Hypothalamus (tissue), 51 donors: ENCODE measurements around the gene GRIK4.

ENCODE experiments used
- DNase-seq, 51 donors: peaks; one replicate each; lab custom pipeline; 2025; lab: John Stamatoyannopoulos, UW

The GRIK4 gene

DNA sequence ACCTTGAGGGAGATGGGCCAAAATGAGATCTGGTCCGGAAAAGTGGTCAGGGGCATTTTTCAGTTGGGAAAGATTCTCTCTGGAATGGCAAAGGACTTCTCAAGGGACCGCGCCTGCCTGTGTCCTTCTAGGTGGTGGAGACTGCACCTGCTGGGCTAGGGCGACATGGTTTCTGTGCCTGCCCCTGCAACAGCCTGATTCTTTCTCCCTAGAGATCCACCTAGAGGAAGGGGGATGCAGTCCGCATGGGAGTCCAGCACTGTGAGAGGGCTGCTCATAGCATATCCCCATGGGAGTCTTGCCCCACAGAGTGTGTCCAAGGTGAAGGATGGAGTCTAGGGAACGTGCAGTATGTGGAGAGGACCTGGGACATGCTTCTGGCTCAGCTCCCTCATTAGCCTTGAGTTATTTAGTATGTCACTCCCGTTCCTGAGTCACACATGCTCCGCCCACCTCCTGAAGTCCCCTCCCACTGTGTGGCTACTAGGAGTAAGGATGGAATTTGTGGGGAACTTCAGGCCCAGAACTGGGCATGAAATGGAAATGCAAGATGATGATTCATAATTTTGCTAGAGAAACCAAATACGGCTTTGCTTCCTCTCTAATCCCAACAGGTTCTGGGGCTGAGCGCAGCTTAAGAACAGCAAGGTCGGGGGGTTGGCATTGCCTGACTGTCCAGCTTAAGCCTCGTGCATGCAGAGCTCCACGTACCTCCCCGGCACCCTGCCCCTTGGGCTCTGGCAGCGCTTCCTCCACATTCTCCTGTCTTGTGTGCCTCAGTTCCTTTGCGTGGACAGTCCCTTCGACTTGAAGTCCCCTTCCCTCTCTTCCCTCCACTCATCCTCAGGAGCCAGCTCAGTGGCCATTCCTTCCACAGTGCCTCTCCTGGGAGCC lies 35.0 kb downstream of the GRIK4 start:
- DNase-seq, result peak in 2 of 51 donors; percentile 20 to 51

DNA sequence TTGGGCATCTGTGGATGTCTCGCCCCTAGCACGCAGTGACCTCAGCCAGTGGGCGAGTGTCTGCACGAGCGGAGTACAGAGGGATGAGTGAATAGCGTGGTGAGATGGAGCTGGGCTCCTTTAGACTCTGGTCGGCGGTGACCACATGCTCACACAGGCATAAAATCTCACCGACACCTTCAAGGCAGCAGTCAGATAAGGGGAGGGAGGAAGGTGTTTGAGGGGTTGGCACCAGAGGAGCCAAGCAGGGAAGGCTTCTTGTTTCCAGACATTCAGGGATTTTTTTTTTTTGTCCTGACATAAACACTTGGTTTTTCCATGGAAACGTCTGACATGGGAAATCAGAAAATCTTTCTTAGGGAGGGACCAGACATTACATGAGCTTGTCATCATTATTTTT lies 35.8 kb downstream of the GRIK4 start:
- peak in 1 of 51 donors; percentile 30 for DNase-seq

DNA sequence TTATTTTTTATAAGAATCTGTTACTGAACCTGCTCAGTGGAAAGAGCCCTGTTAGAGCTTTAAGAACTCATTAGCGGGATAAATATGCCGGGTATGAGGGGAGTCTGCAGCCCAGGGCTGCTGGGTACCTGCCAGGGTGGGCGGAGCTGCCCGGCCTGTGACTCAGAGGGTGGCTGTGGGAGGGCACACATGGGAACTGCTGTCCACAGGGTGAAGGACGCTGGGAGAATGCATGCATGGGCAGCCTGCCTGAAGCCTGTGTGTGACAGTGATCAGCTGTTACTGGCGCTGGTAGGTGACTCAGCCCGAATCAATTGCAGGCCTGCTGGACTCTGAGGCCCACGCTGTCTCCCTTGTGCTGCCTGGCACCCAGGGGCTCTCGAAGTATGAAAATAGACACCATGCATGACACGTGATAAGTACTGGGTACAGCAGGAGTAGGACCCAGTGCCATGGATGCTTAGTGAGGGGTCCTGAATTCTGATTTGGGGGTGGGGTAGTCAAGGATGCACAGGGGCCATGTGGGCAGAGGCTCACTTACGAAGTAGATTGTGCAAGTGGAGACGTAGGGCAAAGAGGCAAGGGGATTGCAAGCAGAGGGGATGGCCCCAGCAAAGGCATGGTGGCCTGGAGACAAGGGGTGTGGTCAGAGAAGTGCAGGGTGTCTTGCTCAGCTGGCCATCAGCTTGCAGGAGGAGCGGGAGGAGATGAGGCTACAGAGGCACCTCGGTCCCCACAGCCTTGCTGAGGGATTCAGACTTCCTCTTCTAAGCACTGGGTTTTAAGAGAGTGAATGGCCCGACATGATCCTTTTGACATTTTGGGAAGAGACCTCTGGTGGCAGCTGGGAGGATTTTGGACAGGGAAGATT lies 36.5 kb downstream of the GRIK4 start:
- DNase-seq, result peak in 50 of 51 donors; percentile 18 to 94 (median 82)

DNA sequence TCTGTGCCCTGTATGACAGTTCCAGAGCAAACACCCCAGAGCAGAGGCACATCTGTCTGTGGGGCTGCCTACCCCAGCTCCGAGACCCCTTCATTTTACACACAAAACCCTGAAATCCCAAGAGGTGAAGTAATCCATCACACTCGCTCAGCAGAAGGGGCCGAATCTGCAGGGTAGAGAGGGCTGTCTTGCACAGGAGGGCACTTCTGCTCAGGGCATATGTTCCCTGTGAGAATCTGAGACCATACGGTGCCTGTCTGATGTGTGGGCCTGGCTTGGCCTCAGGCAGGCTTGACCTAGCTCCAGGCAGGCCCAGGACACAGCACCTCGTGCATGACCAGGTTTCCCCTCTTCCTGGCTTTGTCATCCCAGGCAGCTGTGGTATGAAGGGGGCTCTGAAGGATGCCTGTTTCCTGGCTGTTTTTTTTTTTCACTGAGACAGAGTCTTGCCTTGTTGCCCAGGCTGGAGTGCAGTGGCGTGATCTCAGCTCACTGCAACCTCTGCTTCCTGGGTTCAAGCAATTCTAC lies 37.2 kb downstream of the GRIK4 start:
- no peak for DNase-seq

DNA sequence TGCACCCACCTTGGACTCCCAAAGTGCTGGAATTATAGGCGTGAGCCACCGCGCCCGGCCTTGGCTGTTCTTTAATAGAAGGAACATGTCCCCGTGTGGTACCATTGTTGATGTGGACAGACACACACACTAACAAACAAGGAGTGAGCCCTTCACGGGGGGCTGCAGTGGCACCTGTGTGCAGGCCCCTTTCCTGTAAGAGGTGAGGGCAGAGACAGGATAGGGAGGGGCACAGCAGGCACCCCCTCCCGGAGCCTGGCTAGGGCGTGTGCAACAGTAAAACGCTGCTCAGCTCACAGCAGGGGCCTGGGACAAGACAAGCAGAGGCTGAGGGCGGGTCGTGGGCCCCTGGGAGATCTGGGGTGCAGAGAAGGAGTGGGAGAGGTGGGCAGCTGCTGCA lies 37.8 kb downstream of the GRIK4 start:
- no peak for DNase-seq

DNA sequence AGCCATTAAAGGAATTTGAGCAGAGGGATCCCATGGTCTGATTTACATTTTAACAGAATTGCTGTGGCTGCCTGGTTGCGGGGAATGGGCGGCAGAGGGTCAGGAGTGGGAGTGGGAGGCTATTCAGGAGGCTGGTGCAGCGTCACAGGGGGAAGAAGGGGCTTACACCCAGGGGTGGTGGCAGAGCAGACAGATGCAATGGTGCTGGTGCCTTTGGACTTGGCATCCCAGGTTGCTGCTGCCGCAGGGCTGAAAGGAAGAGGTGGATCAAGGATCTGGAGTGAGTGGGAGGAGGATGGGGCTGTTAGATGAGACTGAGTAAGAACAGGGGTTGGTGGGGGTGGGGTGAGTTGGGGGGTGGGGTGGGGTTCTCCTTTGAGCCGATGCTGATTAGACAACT lies 38.5 kb downstream of the GRIK4 start:
- DNase-seq, result no peak

DNA sequence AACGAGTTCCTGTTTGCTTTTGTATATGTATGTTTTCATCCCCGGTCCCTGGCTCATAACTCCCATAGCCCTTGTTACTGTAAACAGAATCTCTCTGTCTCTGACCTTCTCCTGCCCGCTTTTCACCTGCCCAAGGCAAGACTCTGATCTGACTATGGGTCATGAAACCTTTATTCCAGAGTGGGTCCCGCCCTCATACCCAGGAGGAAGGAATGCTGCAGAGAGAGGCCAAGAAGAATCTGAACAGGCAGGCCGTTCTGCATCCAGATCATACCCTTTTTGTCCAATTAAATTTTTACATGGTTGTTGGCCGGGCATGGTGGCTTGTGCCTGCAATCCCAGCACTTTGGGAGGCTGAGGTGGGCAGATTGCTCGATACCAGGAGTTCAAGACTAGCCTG lies 39.6 kb downstream of the GRIK4 start:
- DNase-seq, result no peak

DNA sequence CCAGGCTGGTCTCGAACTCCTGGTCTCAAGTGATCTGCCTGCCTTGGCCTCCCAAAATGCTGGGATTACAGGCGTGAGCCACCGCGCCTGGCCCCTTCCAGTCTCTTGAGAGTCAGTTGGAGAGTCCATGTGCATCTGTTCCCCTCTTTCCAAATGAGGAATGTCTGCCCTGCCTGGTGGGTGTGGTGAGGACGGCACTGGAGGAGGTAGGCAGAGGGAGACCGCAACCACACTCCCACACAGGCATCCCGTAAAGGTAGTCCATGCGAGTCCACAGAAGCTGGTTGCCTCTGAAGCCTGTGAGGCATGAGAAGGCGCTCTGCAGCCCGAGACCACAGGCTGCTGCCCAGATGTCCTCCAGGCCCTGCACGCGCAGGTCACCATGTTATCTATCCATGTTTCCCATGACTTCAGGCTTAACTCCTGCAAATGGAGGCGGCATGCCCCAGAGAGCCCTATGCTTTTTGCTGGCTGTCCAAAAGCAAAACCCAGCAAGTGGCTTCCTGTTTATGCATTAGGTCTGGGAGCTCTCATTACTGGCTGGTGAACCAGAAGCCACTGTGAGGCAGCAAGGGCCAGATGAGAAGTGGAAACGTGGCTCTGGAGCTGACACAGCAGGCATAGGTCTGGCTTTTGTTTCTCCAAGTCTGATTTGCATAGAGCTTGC lies 43.4 kb downstream of the GRIK4 start:
- DNase-seq, result peak in 6 of 51 donors; percentile 18 to 34 (median 22)

DNA sequence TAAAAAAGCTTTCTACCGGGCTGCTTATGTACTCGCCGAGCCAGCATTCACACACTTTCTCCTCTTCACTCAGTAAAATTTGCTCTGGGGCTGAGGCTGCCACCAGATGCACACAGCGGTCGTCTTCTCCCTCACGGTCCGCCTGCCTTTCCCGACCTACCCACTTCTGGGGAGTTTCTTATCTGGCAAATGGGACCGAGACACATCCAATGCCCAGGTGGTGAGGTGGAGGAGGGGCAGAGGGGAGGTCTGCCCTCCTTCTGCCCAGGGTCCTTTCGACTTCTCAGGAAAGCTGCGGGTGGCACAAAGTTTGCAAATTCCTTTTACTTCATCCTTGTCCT lies 43.9 kb downstream of the GRIK4 start:
- DNase-seq, result peak in 1 of 51 donors; percentile 28

DNA sequence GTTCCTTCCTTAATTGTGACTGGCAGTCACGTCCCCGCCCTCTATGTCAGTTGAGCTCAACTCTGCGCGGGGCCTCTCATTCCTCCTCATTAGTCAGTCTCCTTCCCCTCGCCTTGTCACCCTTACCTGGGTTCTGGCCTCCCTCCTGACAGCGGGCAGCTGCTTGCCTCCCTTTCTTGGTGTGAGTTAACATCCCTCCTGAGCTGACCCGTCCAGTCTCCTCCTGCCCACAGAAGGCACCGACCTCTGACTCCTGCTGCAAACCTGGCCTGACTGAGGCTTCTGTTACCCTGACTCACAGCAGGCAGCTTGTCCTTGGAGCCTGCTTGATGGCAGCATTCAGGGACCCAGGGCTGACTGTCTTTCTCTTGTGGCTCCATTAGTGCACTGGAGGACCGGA lies 45.2 kb downstream of the GRIK4 start:
- no peak for DNase-seq

DNA sequence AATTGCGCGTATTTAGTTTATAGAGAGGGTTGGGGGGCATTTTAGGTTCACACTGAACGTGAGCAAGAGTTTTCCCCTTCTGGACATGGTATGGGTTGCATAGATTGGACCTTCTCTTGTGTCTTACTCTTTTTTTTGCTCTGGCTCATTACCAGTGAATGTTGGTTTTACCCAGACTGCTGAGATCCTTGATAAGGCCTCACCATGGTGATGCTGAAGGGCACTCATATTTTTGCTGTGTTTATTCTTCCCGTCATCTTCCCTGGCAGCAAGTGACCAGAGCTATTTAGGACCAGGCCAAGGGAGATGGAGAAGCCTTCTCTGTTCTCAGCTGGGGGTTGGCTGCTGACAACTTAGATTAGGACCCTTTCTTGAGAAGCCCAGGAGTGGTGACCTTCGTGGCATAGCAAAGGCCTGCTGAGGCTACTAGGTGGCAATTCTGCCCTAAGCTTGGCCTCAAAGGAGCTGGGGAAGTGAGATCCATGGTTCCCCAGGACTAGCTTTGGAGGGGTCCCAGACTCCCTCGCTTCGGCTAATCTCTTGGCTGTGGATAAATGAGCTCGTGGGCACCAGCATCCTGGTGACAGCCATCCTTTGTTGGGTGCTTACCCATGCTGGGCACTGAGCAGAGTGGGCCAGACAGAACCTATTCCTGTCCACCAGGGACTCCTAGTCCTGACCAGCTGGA lies 47.3 kb downstream of the GRIK4 start:
- DNase-seq, result no peak

DNA sequence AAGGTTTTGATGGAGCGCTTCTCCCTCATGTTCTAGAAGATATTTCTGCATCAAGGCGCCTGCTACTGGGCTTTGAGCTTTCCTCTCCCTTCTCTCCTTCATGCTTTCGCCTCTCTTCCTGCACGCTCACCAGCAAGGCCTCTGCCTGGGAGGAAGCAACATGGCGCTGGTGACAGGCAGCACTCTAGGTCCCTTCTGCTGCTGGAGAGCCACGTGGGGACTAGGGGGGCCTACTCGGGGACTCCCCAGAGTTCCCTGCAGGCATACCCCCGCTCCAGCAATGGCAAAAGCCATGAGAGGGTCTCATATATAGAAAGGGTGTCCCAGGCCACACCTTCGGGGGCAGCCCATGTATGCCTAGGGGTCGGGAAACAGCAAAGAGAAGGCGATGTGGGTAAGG lies 49.7 kb downstream of the GRIK4 start:
- no peak for DNase-seq

DNA sequence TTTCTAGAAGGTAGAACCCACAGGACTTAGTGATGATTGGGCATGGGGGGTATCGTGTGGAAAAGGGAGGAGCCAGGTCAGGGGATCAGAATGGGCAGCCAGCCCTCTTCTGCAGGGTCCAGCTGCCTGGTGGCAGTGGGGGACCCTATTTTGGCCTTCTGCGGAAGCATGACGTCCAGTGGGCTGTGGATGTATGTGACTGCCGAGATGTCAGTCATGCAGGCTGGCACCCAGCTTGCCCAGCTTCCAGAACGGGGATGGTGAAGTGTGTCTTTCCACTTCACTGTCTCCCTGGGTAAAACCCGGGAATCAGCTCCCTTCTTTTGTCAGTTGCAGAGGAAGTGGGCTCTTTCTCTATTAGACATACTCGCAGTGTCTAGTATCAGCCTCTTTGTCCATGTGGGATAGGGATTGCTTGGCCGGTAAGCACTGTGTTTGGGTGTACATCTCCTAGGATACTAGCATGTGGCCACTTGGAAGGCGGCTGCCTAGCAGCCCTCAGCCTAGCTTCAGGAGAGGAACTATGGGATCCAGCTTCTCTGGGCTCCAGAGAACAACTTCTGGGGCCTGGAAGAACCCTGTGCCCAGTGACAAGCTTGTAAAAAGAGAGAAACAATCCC lies 51.4 kb downstream of the GRIK4 start:
- DNase-seq, result peak in 22 of 51 donors; percentile 20 to 55 (median 42)

DNA sequence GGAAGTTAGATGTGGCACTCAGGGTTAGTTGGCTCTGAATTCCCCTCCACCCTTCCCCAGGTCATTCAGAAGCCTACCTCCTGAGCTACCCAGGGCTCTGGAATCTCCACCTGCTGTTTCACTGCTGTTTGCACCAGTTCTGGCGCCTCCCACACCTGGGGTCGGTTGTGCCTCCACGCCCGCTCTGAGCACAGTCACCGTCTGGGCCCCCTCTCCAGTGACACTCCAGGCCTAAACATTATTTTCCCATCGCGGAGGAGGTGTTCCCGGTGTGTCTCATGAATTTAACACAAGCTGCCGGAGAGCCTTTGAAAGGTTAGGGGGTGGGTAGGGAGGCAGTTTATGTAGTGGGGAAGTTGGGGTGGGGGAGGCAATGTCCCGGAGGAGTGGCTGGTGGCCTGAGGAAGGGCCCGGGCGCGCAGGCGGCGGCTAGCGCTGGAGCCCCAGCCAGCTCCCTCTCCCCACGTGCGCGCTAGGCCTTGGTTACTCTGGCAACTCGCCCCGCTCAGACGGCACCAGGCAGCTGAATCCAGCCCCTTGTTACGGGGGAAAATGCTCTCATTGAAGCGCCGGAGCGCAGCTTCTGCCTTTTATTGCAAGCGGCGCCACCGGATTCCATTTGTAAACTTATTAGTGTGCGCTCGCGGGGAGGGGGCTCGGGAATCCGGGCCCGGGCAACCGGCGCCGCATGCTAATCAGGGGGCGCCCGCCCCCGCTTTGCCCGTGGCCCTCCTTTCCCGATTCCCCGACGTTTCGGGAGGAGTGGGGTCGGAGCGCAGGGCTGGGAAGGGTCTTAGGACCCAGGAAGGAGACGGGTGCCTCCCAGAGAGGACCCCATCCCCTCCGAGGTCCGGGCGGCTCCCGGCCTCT lies 52.4 kb downstream of the GRIK4 start:
- DNase-seq, result peak in 50 of 51 donors; percentile 25 to 93 (median 80)

DNA sequence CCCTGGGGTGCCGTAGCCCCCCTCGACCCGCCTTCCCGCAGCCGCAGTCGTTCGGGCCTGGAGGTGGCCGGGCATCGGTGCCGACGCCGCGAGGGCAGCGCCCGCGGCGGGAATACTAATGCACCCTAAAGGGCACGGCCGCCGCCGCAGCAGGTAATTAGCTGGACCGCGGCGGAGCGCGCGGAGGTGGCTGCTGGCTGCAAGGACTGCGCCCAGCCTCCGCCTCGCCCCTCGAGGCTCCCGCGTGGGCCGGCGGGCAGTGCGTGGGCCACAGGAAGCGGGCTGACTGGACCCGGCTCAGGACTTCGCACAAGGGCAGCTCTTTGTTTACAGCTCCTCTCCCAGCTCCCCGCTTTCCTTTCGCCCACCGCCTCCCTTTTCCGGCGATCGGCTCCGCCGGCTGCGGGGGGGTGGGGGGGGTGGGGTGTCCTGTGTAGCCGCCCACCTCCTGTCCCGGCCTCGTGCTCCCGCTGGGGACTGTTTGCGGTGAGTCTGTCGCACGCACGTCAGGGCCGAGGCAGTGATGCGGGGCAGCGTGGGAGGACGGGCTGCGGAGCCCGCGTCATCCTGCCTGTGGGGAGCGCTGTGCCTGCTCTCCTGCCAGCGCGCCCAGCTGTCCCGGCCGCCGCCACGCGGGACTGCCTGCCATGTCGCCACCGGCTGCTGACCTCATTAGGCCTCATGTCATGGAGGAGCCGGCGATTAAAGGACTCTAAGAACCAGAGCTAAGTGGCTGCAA lies 53.2 kb downstream of the GRIK4 start:
- DNase-seq, result peak in 47 of 51 donors; percentile 23 to 90 (median 72)

DNA sequence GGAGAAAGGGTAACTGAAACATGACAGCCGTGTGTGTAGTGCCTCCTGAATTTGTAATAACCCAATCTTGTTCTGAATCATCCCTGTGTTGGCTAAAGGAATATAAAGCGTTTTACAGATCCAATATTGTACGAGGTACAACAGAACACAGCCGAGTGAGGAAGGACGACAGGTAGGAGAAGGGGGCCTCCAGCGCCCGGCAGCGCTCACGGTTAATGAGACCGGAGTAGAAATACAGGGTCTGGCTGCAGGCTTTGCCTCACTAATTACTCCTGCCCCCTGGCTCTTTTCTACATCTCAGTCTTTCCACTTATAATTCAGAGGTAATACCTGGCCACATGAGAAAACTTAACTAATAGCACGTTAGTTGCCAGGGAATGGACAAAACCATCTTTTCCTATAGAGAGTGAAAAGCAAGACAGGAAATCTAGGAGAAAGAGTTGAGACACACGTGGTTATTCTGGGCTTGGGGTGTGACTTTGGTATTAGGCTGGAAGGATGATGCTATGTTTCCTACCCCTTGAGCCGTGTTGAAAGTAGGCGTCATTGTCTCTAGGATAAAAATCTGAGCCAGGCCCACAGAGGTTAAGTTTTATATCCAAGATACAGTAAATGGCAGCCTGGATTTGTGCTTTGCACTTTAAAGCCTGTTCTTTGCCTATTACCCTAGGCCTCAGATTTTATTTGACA lies 54.1 kb downstream of the GRIK4 start:
- DNase-seq, result no peak

DNA sequence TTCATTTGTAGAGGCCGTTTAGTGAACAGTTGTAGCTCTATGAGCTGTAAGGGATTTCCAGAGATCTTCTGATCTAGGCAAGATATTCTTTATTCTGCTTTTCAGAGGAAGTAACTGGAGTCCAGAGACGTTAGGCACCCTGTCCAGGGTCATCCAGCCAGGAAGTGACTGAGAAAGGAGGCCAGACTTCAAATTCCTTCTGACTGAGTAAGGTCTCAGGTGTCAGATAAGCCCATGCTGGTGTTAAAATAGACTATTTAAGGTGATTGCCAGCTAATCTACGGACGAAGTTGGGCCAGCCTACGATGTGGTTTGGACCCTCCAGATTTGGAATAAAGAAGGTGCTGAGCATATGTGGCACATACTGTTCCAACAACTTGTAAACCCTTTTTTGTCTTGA lies 54.6 kb downstream of the GRIK4 start:
- DNase-seq, result no peak
